Eye (tissue), 1 donor: ENCODE results near the gene KIAA1755.

Source experiments
- DNase-seq: peaks from one replicate; pipeline ENCODE4 v3.0.0-alpha.2; 2015

Gene KIAA1755

DNA sequence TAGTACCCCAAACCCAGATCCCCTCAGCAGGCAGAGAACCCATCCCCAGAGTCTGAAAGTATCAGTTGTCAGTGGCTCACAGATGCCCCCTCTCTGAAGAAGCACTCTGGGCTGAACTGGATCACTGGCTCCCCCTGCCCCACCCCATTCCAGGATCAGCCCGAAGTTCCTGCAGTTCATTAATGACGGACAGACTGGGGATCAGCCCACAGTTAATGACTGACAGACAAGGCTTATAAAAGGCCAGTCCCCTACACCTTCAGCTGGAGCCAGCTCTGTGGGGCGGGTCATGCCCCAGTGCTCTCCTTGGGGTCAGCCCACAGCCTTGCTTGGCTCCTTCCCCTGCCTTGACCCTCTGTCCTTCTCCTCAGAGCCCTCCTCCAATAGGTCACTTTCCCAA lies 21.7 kb downstream of the KIAA1755 start:
- DNase-seq: no peak

DNA sequence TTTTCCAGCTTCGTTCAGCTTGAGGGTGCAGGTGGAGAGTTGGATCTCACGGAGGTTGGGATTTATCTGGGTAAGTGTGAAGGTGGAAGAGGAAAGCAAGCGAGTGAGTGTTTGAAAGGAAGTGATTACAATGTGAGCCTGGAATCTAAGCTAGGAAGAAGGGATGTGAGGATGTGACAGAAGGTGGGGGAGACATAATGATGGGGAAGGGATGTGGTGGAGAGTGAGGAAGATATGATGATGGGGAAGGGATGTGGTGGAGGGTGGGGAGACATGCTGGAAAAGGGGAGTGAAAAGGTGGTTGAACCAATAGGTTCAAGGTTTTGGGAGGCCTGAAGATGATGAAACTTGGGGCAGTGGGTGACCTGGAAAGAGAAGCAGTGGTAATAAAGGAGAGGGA lies 23.2 kb downstream of the KIAA1755 start:
- no peak for DNase-seq

DNA sequence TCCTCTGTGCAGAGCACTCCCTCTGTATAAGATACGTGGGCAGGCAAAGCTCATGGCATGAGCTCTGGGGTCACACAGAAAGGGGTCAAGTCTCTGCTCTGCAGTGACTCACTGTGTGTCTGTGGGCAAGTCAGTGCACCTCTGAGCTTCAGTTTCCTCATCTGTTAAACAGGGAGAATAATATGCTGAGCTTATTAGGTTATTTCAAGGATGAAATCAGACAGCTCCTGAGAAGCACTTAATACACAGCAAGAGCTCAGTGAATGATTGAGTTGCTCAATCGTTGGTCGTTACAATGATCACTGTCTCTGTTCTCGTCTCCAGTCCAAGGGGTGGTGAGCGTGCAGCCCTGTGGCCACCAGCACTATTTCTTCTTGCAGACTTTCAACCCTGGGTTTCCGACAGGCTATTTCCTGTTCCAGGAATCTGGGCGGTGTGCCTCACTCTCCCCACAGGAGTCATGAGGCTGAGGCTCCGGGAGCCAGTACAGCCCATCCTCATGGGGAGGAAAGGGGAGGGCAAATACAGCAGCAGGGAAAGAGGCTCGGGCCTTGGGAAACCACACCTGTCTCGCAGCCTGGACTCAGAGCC lies 28.9 kb downstream of the KIAA1755 start:
- DNase-seq: no peak

DNA sequence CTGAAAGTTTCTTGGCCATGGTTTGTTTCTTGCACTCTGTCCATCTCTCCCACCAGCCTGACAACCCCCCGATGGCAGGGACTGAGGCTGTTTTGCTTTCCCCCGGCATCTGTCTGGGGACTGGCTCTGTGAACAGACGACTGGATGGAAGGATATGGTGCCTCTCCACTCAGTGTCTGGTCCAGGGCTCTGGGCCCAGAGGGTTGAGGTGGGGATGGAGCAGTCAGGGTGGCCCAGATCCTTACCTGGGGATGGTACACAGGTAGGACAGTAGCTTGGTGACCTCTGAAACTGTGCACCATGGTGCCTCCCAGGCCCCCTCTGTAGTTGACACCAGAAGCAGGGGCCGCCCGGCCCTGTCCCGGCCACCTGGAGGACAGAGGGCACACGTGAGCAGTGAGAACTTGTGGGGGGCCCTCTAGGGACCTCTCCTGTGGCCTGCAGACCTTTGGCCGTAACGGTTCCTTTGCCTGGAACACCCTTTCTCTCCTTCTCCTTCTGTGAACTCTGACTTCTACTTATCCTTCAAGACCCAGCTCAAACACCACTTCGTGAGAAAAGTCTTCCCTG lies 29.5 kb downstream of the KIAA1755 start:
- no peak for DNase-seq

DNA sequence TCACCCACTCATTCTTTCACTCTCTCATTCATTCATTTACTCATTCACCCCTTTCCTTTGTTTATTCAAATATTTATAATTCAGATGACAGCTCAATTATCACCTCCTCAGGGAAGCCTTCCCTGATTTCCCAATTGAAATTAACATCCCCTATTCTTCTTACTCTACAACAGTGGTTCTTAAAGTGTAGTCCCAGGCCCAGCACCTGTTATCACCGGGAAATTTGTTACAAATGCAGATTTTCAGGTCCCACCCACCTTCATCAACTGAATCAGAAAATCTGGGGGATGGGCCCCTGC lies 30.3 kb downstream of the KIAA1755 start:
- no peak for DNase-seq

DNA sequence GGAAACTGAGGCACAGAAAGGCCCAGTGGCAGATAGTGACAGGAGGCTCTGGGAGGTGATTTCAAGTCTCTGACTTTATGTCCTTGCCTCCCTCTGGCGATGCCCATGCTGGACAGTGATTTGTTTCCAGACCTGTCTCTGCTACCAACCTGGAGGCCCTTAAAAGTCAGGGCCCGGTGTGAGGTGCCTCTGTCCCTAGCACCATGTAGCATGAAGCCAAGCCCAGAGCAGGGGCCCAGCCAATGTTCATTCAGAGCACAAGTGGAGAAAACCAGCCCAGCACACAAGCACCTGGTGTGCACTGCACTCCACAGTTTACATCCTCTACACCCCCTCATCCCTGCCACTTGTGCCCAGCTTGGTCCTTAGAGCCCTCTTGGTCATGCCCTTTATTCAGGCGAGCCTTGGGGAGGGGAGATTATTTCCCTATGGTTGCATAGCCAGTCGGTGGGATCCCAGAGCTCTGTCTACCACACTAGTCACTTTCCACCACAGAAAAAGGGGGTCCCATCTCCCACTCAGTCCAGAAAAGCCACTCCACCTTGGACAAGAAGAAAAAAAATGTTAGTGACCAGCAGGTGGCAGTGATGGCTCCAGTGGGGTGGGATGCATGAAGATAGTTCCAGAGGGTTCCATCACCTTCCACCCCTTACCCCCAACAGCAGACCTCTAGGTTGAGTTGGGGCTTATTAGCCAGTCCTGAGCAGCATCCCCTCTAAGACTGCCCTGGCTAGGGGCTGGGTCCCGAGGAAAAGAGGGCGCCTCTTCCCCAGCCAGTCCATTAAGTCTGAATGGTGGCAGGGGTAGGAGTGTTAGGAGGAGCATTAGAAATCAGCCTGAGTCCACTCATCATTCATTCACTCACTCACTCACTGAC lies 30.9 kb downstream of the KIAA1755 start:
- DNase-seq: peak; percentile 66

DNA sequence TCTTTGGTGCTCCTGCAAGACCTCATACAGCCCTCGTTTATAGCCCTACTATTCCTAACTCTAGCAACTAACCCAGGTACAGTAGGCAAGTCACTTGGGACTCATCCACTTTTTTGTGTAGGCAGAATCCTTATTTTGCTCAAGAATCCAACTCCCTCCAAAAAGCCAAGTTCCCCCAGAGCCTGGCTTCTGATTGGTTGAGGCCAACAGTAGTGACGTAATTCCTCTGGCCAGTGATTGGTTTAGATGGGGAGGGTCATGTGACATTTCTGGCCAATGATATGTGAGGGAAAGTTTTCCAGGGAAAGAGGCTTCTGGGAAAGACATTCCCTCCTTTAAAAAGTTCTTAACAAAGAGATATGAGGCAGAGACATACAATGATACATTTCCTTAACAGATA lies 32.1 kb downstream of the KIAA1755 start:
- DNase-seq: no peak

DNA sequence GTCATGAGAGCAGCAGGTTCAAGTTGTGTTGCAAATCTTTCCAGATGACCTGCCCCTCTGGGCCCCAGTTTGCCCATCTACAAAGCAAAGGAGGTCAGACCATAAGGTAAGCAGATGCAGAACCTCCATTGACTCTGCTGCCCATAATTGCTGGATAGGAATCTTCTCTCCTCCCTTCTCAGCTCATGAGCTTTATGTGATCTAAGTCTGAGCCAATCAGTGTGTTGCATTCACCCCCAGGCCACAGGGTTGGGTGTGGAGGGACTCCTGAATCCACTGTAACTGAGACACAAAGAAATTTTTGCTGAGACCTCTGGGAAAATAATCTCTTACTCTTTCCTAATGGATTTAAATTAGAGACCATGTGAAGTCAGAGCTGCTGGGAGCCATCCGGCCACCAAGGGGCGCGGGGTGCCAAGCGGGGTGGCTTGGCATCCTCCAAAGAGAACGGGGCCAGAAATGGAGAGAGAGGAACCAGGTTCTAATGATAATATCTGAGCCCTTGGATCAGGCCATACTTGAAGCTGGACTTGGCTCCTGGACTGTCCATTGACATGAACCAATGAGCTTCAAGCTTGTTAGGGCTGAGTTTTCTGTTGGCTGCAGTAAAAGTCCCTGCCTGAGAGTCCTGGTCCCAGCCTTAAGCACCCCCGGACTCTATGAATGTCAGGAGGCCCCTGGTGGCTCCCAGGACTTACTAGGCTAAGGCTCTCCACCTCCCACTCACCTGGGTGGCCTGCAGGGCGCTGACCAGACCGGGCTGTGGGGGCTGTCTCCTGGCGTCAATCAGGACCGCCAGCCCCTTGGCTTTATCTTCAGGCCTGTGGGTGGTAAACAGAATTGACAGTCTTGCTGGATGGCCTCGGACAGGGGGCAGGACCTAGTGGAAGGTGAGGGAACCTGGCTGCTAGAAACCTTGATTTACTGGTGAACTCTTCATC lies 32.8 kb downstream of the KIAA1755 start:
- DNase-seq: no peak

DNA sequence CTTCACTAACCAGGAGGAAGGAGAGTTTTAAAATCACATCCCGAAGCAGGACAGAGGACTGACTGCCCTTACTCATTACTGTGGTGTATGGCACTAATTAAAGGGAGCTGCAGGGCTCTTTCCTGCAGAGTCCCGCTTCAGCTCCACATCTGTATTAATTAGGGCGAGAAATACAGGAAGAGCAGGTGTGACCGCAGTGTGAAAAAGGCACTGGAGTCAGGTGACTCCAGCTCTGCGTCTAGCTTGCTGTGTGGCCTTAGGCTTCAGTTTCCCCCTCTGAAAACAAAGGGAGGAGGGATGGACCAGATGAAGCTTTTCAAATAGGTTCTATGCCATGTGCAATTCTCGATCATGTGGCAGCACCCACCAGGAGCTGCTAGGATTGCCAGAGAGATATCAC lies 34.0 kb downstream of the KIAA1755 start:
- no peak for DNase-seq

DNA sequence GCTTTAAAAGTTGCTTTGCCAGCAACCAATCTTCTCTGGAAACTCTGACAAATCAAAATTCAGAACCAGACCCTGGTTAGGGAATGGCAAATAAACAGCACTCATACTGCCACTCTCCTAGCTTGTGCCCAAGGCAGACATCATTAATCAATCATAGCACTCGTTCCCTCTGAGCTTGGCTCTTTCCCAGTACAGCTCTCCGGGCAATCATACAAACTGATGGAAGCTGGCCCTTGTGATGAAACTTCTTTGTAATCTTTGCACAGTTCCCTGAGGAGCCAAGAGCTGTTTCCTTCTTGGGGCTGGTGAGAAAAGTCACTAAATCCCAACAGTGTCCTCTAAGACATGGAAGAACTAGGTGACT lies 34.7 kb downstream of the KIAA1755 start:
- no peak for DNase-seq

DNA sequence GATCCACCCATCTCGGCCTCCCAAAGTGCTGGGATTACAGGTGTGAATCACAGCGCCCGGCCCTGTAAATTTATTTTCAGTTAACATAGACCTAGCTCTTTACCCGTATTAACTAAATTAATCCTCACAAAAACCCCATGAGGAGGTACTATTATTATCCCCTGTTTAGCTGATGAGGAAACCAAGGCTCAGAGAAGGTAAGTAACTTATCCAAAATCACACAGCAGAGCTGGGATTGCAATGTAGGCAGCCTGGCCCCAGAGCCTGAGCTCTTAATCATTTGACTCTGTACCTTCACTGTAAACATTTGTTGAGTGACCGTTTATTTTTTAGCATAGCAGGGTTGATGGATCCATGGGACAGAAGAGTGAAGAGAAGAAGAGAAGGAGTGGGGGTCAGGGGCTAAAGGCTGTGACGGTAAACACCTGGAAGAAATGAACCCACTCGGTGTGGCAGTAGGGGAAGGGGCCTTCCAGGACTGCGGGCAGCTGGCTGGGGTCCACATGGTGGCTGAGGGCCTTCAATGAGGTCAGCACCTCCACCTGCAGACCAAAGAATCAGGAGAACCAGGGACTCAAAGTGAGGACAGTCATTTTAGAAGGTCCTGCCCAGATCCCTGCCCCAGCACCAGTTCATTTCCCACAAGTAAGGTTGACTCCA lies 35.2 kb downstream of the KIAA1755 start:
- no peak for DNase-seq

DNA sequence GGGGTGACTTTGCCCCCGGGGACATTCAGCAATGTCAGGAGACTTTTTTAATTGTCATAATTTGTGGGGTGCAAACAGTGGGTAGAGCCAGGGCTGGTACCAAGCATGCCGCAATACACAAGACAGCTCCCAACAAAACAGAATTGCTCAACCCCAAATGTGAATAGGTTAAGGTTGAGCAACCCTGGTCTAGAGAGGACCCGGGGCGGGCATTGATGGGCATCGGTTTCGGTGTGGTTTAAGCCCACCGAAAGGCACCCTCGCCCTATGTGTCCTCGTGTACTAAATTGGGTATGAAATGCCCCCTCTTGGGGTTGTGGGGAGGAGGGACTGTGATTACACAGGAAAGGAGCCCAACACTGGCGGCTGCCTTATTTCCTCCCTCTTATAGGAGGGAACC lies 36.0 kb downstream of the KIAA1755 start:
- no peak for DNase-seq

DNA sequence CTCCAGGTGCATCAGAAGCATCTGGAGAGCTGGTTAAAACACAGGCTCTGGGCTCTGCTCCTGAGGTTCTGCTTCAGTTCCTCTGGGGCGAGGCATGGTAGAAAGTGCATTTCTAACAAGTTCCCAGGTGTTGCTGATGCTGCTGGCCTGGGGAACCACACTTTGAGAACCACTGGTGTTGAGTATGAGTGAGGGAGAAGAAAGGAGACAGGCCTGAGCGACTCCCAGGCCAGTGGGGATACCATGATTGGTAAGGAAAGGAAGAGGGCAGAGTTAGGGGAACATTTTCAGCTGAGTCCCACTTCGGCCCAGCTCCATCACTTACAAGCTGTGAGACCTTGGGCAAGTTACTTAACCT lies 36.8 kb downstream of the KIAA1755 start:
- DNase-seq: no peak

DNA sequence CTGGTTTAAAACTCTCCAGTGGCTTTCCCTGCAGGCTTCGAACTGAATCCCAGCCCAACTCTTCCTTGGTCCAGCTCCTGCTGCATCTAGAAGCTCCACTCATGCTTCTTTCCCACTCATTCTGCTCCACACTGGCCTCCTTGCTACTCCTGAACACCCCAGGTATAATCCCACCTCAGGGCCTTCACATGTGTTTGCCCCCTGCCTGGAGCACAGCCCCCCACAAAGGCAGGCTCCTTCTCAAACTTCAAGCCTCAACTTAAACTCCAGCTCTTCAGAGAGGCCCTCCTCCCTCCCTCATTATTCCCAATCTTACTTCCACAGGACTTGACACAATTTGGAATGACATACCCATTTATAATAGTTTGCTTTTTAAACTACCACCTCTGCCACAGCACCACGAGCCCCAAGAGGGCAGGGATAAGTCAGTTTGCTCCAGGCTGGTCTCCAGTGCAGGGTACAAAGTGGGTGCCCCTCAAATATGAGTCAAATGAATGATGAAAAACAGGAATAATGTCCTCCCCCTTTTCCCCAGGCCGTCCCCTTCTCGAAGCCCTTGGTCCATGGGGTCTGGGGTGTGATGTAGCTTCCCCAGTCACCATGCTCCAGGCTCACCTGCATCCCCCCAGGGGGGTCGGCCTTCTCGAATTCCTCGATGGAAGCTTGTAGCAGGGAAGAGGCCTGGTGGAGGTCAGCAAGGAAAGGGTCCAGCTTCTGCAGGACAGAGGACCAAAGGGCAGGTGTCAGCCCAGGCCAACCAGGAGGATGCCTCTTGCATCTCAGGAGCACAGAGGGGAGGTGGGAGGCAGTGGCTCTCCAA lies 37.4 kb downstream of the KIAA1755 start:
- no peak for DNase-seq

DNA sequence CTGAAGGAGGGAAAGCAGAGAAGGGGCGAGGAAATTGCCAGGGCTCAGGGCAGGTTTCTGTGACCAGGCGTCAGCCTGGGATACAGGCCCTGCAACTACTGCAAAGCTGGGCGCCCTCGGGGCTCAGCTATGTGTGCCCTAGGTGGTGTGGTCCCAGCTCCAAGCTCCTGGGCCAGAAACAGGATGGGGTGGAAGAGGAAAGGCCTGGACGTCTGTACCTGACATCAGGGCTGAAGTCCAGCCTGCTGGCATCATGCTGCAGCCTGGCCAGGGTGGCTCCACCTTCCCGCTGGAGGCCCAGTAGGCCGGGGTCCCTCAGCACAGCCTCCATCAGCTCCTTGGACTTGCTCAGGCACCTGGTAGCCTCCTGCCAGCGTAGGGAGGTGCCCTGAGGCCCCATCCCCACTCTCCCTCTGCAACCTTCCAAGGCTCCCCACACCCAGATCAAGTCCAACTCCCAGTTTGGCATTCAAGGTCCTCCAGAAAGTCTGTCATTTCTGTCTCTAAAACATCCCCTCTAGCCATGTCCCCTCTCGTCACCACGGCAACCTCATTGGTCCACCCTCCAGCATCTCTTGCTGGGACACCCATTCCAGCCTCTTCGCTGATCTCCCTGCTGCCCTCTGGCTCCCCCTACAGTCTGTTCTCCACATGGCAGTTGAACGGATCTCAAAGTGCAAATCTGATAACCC lies 38.2 kb downstream of the KIAA1755 start:
- DNase-seq: peak; percentile 84

DNA sequence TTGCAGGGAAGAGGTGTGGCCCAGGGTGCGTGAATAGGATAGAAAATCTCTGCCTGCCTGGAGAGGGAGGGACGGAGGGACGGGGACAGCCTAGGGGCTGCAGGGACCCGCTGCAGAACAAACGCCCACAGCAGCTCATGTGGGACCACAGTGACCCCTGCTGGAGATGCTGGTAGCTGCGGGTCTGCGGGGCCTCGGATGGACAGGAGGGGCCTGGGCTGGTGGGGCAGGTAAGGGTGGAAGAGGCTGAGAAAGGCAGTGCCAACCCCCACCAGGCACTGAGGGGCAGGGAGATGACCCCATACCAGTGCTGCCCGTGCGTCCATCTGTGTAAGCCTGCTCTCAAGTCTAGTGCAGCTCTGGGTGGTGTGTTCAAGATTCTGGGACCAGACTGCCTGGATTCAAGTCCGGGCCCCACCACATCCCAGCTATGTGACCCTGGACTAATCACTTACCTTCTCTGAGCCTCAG lies 39.4 kb downstream of the KIAA1755 start:
- peak; percentile 93 for DNase-seq

DNA sequence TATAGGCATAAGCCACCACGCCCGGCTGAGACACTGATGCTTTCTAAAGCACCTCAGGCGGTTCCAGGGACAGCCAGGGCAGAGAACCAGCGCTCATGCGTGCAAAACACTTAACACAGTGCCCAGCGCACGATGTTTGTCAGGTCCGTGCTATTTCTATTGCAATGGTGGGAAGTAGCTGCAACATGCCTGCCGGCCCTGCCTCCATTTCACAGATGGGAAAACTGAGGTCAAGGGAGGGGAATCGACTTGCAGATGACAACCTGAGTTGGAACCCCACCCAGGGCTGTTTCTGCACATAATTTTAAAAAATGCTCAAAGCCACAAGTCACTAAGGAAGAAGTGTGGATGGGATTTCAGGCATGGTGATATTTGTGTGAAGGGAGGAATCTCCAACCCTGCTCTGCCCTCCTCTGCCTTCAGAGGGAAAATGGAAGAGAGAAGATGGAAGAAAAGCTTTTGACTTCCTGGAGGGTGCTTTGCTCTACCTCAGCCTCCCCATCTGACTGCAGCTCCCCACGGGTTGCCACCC lies 39.9 kb downstream of the KIAA1755 start:
- DNase-seq: no peak

DNA sequence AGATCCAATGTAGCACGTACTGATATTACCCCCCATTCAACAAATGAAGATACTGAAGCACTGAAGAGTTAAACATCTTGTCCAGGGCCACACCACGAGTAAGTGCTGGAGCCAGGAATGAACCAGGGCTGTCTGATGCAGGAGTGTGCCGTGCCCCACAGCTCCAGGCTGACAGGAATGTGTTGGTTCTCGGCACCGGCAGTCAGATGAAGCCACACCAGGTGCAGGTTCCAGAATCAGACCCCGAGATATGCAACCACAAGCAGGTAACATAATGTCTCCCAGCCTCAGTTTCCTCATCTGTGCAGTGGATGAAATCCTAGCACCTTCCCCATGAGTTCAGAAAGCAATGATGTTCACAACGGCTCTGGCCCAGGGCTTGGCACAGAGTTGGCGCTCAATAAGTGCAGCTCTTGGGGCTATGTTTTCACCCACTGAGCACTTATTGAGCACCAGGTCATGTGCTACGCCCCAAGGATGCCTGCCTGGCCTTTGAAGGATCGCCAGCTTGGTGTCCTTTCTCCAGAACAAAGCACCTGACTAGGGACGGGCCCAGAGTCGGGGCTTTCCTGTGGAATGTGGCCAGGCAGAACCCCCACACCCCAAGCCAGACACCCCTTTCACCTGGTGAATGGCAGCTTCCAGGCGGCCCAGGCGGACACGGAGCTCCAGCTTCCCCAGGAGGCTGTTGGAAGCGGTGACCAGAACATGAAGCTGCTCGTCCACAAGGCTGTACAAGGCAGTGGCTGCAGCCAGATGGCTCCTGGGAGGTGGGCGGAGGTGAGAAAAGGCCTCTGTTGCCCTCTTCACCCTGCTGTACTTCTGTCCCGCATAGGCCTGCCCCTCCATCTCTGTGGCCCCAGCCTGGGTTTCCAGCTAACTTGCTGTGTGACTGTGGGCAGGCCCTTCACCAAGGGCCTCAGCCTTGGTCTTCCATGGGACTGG lies 41.3 kb downstream of the KIAA1755 start:
- DNase-seq: no peak

DNA sequence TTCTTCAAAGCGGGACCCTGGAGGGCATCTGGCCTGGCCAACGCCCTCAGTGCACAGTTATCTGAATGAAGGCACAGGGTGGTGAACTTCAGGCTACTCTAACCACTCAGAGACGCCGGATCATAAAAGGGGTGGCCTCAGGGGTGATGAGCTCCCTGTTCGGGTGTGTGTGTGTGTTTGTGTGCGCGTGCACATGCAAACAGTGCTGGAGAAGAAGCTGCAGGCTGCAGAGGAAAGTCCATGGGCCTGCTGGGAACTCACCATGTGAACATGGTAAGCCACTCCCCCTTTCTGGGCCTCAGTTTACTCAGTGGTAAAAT lies 42.0 kb downstream of the KIAA1755 start:
- no peak for DNase-seq
